ENCODE data around the gene LGR6.
A peak's percentile ranks its signal among the peaks of the same experiment; 100 is the strongest.

Gene LGR6

DNA sequence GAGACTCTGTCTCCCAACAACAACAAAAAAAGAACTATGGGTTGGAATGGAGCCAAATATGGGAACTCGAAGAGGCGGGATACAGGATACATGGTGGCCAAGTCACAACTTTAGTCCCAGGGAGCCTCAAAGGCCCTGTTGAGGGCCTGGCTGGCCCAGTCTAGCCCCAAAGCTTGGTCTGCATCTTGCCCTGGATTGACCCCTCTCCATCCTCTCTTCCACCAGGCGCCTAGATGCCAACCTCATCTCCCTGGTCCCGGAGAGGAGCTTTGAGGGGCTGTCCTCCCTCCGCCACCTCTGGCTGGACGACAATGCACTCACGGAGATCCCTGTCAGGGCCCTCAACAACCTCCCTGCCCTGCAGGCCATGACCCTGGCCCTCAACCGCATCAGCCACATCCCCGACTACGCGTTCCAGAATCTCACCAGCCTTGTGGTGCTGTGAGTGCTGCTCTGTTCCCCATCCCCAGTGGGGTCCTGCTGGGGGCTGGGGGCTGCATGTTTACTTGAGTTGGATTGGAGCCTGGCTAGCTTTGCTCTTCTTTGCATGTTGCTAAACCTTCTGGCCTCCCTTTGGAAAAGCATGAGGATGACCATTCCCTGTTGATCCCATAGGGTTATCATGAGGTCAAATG is 82.6 kb downstream of the LGR6 start:
- ATAC-seq (replicated peaks) (no peak), DNase-seq (no peak)
- Mint-ChIP-seq H3K27ac (no peak overlapping the region), H3K27me3 (peaks cover 0 to 1% of the 10 kb centered on the region in 2 donors), H3K4me3 (no peak overlapping the region), H3K36me3 (ENCODE audit: insufficient read depth) (peaks cover 7% of the 10 kb centered on the region), H3K9me3 (no peaks in the 10 kb centered on the region), H3K4me1 (ENCODE audit: low read depth in 2 of 2) (peaks cover 2 to 21% of the 10 kb centered on the region in 2 donors)

DNA sequence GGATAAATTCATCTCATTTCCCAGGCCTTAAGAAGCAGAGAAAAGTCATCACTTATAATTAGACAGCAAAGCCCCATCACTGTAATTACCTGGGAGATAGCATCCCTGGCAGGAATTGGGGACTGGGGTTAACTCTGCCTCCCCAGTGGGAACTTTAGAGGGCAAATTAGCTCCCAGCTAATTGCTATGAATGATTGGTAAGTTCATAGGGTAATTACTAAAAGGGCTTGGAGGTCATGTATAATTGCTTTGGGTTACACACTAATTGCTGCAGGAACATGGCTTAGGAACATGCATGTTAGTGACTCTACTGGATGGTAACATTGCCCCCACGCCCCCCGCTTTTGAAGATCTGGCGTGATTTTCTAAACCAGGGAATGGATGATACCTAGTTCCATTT is 83.3 kb downstream of the LGR6 start:
- Mint-ChIP-seq H3K27ac (peak overlapping the region in 1 of 2 donors; percentile 76), H3K4me3 (no peak overlapping the region), H3K9me3 (no peaks in the 10 kb centered on the region), H3K27me3 (no peaks in the 10 kb centered on the region), H3K4me1 (ENCODE audit: low read depth in 2 of 2) (peaks cover 2 to 20% of the 10 kb centered on the region in 2 donors), H3K36me3 (ENCODE audit: insufficient read depth) (peaks cover 5% of the 10 kb centered on the region)
- ATAC-seq (replicated peaks) (no peak), DNase-seq (no peak)

DNA sequence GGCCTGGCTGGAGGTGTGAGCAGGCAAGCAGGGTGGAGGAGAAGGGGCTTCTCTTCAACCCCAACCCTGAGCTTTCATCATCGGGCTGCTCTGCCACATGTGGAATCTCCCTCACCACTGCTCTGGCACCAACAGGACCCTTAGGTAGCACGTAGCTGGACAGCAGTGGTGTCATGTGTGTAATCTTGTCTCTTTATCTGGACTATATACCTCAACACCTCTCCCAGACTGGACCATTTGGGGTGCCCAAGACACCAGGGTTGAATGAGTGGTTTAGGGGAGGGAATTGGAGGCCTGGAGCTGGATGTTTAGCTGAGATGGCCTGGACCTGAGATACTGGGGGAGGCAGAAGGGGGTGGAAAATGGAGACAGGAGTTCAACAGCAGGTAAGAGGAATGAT is 85.2 kb downstream of the LGR6 start:
- no peaks in the 10 kb centered on the region for H3K27me3 Mint-ChIP-seq
- no peaks in the 10 kb centered on the region for H3K9me3 Mint-ChIP-seq
- peaks cover 7 to 25% of the 10 kb centered on the region in 2 donors for H3K4me1 Mint-ChIP-seq (ENCODE audit: low read depth in 2 of 2)
- no peak overlapping the region for H3K4me3 Mint-ChIP-seq
- DNase-seq, result no peak
- H3K27ac Mint-ChIP-seq, result peak overlapping the region; percentile 10 to 76
- H3K36me3 Mint-ChIP-seq (ENCODE audit: insufficient read depth), result peaks cover 5% of the 10 kb centered on the region
- no peak for ATAC-seq (replicated peaks)

DNA sequence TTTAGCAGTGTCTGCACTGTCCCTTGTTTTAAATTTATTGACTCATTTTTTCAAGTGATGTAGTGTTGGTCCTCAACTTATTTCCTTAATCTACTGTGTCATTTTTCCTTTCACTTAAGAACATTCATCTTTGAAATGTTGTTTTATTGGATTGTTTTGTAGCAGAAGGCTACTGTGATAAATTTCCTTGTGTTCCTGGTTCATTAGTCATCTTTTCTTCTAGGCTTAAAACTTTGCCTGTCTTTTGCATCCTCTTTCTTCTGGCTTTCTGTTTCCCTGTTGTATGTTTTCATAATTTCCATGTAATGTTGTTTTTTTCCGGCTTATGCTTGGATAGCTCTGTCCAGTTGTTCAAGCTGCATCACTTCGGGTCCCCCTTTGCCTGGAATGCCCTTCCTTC is 86.2 kb downstream of the LGR6 start:
- Mint-ChIP-seq H3K36me3 (ENCODE audit: insufficient read depth) (peaks cover 5% of the 10 kb centered on the region), H3K27me3 (no peaks in the 10 kb centered on the region)
- ATAC-seq (replicated peaks), result no peak

GRCh38 chr1:202280595-202280994 is 87.0 kb downstream of the LGR6 start:
- H3K36me3 Mint-ChIP-seq (ENCODE audit: insufficient read depth), result peaks cover 5% of the 10 kb centered on the region
- H3K4me1 Mint-ChIP-seq (ENCODE audit: low read depth in 2 of 2), result peaks cover 10 to 22% of the 10 kb centered on the region in 2 donors
- DNase-seq (no peak), ATAC-seq (replicated peaks) (no peak)
- H3K9me3 Mint-ChIP-seq, result no peaks in the 10 kb centered on the region
- no peak overlapping the region for H3K27ac Mint-ChIP-seq
- H3K27me3 Mint-ChIP-seq, result no peaks in the 10 kb centered on the region
- H3K4me3 Mint-ChIP-seq, result no peak overlapping the region

More for the DNA sequence above, 86.2 kb downstream of the LGR6 start:
- Mint-ChIP-seq H3K4me1 (ENCODE audit: low read depth in 2 of 2) (peaks cover 10 to 22% of the 10 kb centered on the region in 2 donors), H3K4me3 (no peak overlapping the region), H3K9me3 (no peaks in the 10 kb centered on the region), H3K27ac (no peak overlapping the region)
- no peak for DNase-seq

- Mint-ChIP-seq H3K4me3 (no peak overlapping the region), H3K27me3 (no peaks in the 10 kb centered on the region), H3K27ac (peak overlapping the region in 1 of 2 donors; percentile 63), H3K4me1 (ENCODE audit: low read depth in 2 of 2) (peaks cover 10 to 22% of the 10 kb centered on the region in 2 donors), H3K36me3 (ENCODE audit: insufficient read depth) (peaks cover 5% of the 10 kb centered on the region), H3K9me3 (no peaks in the 10 kb centered on the region)
- no peak for ATAC-seq (replicated peaks)
- no peak for DNase-seq
These were observed 87.9 kb downstream of the LGR6 start for GRCh38 chr1:202281316-202282024.

DNA sequence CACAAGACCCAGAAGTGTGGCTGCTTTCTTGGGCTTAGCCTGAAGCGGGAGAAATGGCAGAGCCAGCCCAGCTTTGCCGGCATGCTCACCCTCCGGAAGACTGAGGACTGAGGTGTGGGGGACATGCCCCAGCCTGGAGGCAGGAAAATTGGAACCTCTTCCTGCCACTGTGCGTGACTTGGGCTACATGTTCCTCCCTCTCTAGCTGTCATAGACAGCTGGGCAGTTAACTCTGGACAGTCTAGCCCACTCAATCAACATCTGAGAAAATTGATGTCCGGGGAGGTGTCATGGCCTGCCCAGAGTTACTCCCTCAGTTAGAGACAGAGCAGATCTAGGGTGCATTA is 88.4 kb downstream of the LGR6 start:
- Mint-ChIP-seq H3K4me3 (no peak overlapping the region), H3K4me1 (ENCODE audit: low read depth in 2 of 2) (peaks cover 10 to 22% of the 10 kb centered on the region in 2 donors), H3K9me3 (no peaks in the 10 kb centered on the region), H3K27ac (peak overlapping the region in 1 of 2 donors; percentile 63), H3K36me3 (ENCODE audit: insufficient read depth) (peaks cover 3% of the 10 kb centered on the region), H3K27me3 (no peaks in the 10 kb centered on the region)
- no peak for ATAC-seq (replicated peaks)
- DNase-seq, result no peak

GRCh38 chr1:202282596-202283283 is 89.1 kb downstream of the LGR6 start:
- no peaks in the 10 kb centered on the region for H3K9me3 Mint-ChIP-seq
- ATAC-seq (replicated peaks) (no peak), DNase-seq (no peak)
- peaks cover 3% of the 10 kb centered on the region for H3K36me3 Mint-ChIP-seq (ENCODE audit: insufficient read depth)
- peak overlapping the region; percentile 51 to 63 for H3K27ac Mint-ChIP-seq
- peaks cover 10 to 22% of the 10 kb centered on the region in 2 donors for H3K4me1 Mint-ChIP-seq (ENCODE audit: low read depth in 2 of 2)
- H3K4me3 Mint-ChIP-seq, result no peak overlapping the region
- H3K27me3 Mint-ChIP-seq, result no peaks in the 10 kb centered on the region

GRCh38 chr1:202283379-202283844 is 89.8 kb downstream of the LGR6 start:
- H3K36me3 Mint-ChIP-seq (ENCODE audit: insufficient read depth), result peaks cover 3% of the 10 kb centered on the region
- peak overlapping the region in 1 of 2 donors; percentile 7 for H3K4me3 Mint-ChIP-seq
- ATAC-seq (replicated peaks), result peak; percentile 72
- H3K27ac Mint-ChIP-seq, result peak overlapping the region in 1 of 2 donors; percentile 51
- no peaks in the 10 kb centered on the region for H3K27me3 Mint-ChIP-seq
- DNase-seq, result peak in 1 of 3 experiments; percentile 9
- H3K4me1 Mint-ChIP-seq (ENCODE audit: low read depth in 2 of 2), result peaks cover 10 to 16% of the 10 kb centered on the region in 2 donors
- H3K9me3 Mint-ChIP-seq, result no peaks in the 10 kb centered on the region

DNA sequence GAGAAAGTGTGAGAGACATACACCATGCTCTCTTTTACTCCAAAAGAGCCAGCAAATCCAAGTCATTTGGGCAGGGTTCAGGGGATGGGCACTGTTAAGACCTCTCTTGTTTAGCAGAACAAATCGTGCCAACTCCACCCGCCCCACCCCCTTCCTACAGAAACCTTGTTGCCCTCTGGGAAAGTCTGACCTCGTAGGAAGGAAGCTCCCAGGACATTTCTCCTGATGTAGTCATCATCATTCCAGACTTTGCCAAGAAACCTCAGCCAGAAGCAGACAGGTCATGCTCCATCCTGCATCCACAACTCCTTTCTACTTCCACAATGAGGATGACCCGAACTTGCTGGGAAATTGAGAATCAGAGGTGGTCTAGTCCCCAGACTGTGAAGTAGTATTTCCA is 90.4 kb downstream of the LGR6 start:
- Mint-ChIP-seq H3K9me3 (no peaks in the 10 kb centered on the region), H3K27me3 (no peaks in the 10 kb centered on the region), H3K4me3 (no peak overlapping the region), H3K27ac (no peak overlapping the region), H3K4me1 (ENCODE audit: low read depth in 2 of 2) (peaks cover 10 to 15% of the 10 kb centered on the region in 2 donors), H3K36me3 (ENCODE audit: insufficient read depth) (peaks cover 3% of the 10 kb centered on the region)
- no peak for ATAC-seq (replicated peaks)
- DNase-seq, result no peak

DNA sequence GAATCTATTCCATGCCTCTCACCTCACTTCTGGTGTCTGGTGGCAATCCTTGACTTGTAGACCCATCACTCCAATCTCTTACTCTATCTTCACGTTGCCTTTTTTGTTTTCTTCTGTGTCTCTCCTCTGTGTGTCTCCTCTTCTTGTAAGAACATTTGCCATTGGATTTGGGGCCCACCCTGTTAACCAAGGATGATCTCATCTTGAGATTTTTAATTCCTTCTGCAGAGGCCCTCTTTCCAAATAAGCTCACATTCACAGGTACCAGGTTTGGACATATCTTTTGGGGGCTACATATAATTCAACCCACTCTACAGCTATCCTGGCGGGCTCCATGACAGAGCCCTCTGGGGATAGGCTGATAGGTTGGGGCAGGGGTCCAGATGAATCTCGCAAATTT is 92.3 kb downstream of the LGR6 start:
- ATAC-seq (replicated peaks), result no peak

GRCh38 chr1:202286622-202287097 is 93.1 kb downstream of the LGR6 start:
- no peak for DNase-seq

More for the DNA sequence above, 92.3 kb downstream of the LGR6 start:
- Mint-ChIP-seq H3K27ac (peak overlapping the region in 1 of 2 donors; percentile 5), H3K27me3 (no peaks in the 10 kb centered on the region), H3K4me1 (ENCODE audit: low read depth in 2 of 2) (peaks cover 10 to 15% of the 10 kb centered on the region in 2 donors), H3K4me3 (no peak overlapping the region), H3K9me3 (no peaks in the 10 kb centered on the region), H3K36me3 (ENCODE audit: insufficient read depth) (no peaks in the 10 kb centered on the region)
- DNase-seq, result no peak

DNA sequence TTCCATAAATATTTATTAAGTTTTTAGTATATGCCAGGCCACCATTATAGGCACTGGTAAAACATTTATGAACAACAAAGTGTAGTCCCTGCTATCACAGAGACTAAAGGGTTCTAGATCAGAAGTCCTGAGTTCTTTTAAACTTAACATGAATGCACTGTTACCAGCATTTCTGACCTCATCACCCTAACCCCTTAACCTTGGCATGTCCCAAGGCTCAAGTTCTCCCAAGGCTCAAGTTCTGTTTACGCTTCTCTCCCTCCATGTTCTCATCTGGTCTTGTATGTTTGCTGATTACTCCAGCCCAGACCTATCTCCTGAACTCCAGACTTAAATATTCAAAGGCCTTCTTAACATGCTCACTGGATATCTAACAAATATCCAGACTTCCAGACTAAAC is 93.6 kb downstream of the LGR6 start:
- H3K27me3 Mint-ChIP-seq, result no peaks in the 10 kb centered on the region
- H3K27ac Mint-ChIP-seq, result peak overlapping the region in 1 of 2 donors; percentile 62
- no peaks in the 10 kb centered on the region for H3K9me3 Mint-ChIP-seq
- H3K4me3 Mint-ChIP-seq, result no peak overlapping the region
- DNase-seq, result no peak
- H3K36me3 Mint-ChIP-seq (ENCODE audit: insufficient read depth), result no peaks in the 10 kb centered on the region
- ATAC-seq (replicated peaks), result no peak
- H3K4me1 Mint-ChIP-seq (ENCODE audit: low read depth in 2 of 2), result peaks cover 10 to 15% of the 10 kb centered on the region in 2 donors

More at GRCh38 chr1:202286622-202287097, 93.1 kb downstream of the LGR6 start:
- Mint-ChIP-seq H3K27ac (no peak overlapping the region), H3K27me3 (no peaks in the 10 kb centered on the region), H3K36me3 (ENCODE audit: insufficient read depth) (no peaks in the 10 kb centered on the region), H3K9me3 (no peaks in the 10 kb centered on the region), H3K4me1 (ENCODE audit: low read depth in 2 of 2) (peaks cover 10 to 15% of the 10 kb centered on the region in 2 donors), H3K4me3 (no peak overlapping the region)
- no peak for ATAC-seq (replicated peaks)
